K562 (cell line): ENCODE data around the gene PRELID2. TPM values are rescaled to one million over a fixed set of nuclear protein-coding genes. Genes with fewer than 3 reads are reported as not detected.

Experiments
- BRD9 ChIP-seq: fragments of 450-650 bp; IDR thresholded peaks from 2 replicates; pipeline ENCODE4 v1.6.1; 2018; ENCODE audit warnings: low read depth; ENCODE audit not compliant: partially characterized antibody
- HNRNPLL ChIP-seq: fragments of 200-400 bp; formaldehyde crosslinking; IDR thresholded peaks from 2 replicates; pipeline ENCODE4 v1.6.1; 2017; ENCODE audit warnings: low read length, low read depth, mild to moderate bottlenecking; ENCODE audit not compliant: poor library complexity, severe bottlenecking
- KAT7 ChIP-seq: sonication (generic); formaldehyde crosslinking; IDR thresholded peaks from 2 replicates; pipeline ENCODE4 v1.8.0; 2022; ENCODE audit warnings: missing genetic modification reagents, mild to moderate bottlenecking, borderline replicate concordance
- POLR2B ChIP-seq: fragments of 450-650 bp; IDR thresholded peaks from 2 replicates; pipeline ENCODE4 v1.6.1; 2018; ENCODE audit warnings: low read depth; ENCODE audit not compliant: partially characterized antibody
- RBM34 ChIP-seq: fragments of 200-400 bp; formaldehyde crosslinking; IDR thresholded peaks from 2 replicates; pipeline ENCODE4 v1.6.1; 2018; ENCODE audit warnings: low read length, borderline replicate concordance; ENCODE audit not compliant: insufficient read depth
- ZNF57 ChIP-seq: fragments of 450-650 bp; formaldehyde crosslinking; IDR thresholded peaks from 2 replicates; pipeline ENCODE4 v1.4.0; 2020; ENCODE audit warnings: mild to moderate bottlenecking, moderate library complexity
- ZNF764 ChIP-seq: fragments of 250-450 bp; sonication (Bioruptor Pico); IDR thresholded peaks from 2 replicates; pipeline ENCODE4 v1.4.0; 2020; ENCODE audit warnings: low read depth, mild to moderate bottlenecking, moderate library complexity
- ZNF766 ChIP-seq: fragments of 200-800 bp; sonication (Bioruptor generic); conservative IDR thresholded peaks from 2 replicates; pipeline ENCODE4 v1.6.1; 2016; ENCODE audit warnings: missing genetic modification characterization, missing compliant biosample characterization
- ZNF778 ChIP-seq: fragments of 450-650 bp; formaldehyde crosslinking; IDR thresholded peaks from 2 replicates; pipeline ENCODE4 v1.4.0; 2020; ENCODE audit warnings: mild to moderate bottlenecking, moderate library complexity
- polyA plus RNA-seq, 8 experiments: library from polyadenylated mRNA; depleted of rRNA in 4 of 8; stranded (reverse) in 5 of 8; unstranded in 3 of 8; fragments of >200 nt; fragmentation: Nextera tagmentation in 2 of 8; fragmentation: Illumina TruSeq in 1 of 8; extraction: Ambion mirVana in 2 of 8; extraction: Trizol in 1 of 8; gene quantifications; 2 replicates each; pipeline versions ENCODE4 v1.2.1 to v1.2.3, GENCODE V29; 2011 to 2014; ENCODE audit warnings: inconsistent platforms in 1 of 8, missing spikeins in 1 of 8
- total RNA-seq, 7 experiments: library from RNA; depleted of rRNA in 6 of 7; stranded (reverse); fragments of >200 nt in 6 of 7; fragmentation: Illumina TruSeq in 2 of 7; extraction: Trizol in 2 of 7; gene quantifications; 2 replicates each; pipeline versions ENCODE4 v1.2.1 to v1.2.3, GENCODE V29; 2011 to 2021; ENCODE audit warnings: low replicate concordance in 1 of 7
- TF ChIP-seq, protein P1 (sequence below): fragments of 450-650 bp; IDR thresholded peaks from one replicate; pipeline ENCODE4 v1.6.1; 2018; ENCODE audit warnings: mild to moderate bottlenecking, moderate library complexity; ENCODE audit not compliant: partially characterized antibody
- TF ChIP-seq, protein P2 (sequence below), 3 experiments: fragments of 200-800 bp in 1 of 3; fragments of 250-450 bp in 1 of 3; fragments of 450-650 bp in 1 of 3; sonication (Bioruptor Pico) in 1 of 3; sonication (Bioruptor generic) in 1 of 3; formaldehyde crosslinking in 1 of 3; IDR thresholded peaks; 2 replicates each; pipeline versions ENCODE4 v1.6.1 to v1.8.0; 2016 to 2022; ENCODE audit warnings: mild to moderate bottlenecking in 2 of 3, missing genetic modification characterization in 2 of 3, missing compliant biosample characterization in 1 of 3, moderate library complexity in 1 of 3
- TF ChIP-seq, protein P3 (sequence below): sonication (generic); formaldehyde crosslinking; IDR thresholded peaks from 2 replicates; pipeline ENCODE4 v1.8.1; 2023; ENCODE audit warnings: mild to moderate bottlenecking, missing genetic modification reagents
- TF ChIP-seq, protein P4 (sequence below): IDR thresholded peaks from 2 replicates; pipeline ENCODE4 v1.6.1; 2011; ENCODE audit warnings: borderline replicate concordance, low read depth, mild to moderate bottlenecking, moderate library complexity, low read length; ENCODE audit not compliant: insufficient read depth, poor library complexity, severe bottlenecking
- TF ChIP-seq, protein P5 (sequence below): fragments of 250-450 bp; sonication (Bioruptor Pico); IDR thresholded peaks from 2 replicates; pipeline ENCODE4 v1.9.0; 2021; ENCODE audit warnings: mild to moderate bottlenecking, inconsistent platforms

Gene PRELID2
- total and polyA plus RNA-seq, 9 of the 15 experiments (the other 6 are each of a cell fraction or from before 2014, with no cell fraction given), result 6.4 to 68.2 (median 28.8) TPM

DNA sequence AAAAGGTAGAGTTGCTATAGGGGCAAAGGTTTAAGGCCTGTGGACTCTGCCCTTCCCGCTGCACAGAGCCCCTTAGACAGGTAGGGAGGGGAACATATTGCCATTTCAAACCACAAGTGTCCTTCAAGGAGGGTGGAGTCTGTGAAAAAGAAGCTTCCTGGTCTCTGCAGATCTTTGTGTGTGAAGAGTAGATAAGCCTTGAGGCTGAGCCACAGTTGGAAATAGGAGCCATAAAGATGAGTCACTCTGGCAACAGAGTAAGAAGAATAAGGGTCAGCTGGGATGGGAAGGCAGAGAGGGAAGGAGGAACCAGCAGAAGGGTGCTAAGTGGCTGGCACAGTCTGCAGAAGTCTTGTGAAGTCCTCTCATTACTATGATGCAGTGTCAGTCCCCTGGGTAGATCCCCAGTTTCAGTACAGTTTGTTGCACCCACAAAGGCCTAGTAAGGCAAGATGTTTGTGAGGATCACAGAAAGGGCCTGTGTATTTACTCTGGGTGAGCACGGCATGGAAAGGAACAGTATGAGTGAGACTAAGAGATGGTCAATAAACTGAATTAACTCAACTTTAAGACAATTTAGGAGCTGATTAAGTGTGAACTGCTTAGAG is 19.6 kb upstream of the PRELID2 start (continued):
- TF ChIP-seq, protein P1, sequence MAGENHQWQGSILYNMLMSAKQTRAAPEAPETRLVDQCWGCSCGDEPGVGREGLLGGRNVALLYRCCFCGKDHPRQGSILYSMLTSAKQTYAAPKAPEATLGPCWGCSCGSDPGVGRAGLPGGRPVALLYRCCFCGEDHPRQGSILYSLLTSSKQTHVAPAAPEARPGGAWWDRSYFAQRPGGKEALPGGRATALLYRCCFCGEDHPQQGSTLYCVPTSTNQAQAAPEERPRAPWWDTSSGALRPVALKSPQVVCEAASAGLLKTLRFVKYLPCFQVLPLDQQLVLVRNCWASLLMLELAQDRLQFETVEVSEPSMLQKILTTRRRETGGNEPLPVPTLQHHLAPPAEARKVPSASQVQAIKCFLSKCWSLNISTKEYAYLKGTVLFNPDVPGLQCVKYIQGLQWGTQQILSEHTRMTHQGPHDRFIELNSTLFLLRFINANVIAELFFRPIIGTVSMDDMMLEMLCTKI, result no peak
- TF ChIP-seq ZNF766 (CRISPR knock-in tag), result peak; percentile 78
- TF ChIP-seq KAT7 (CRISPR knock-in tag), result peak; percentile 83; the same call in 1 of the 2 replicates
- TF ChIP-seq, protein P2, sequence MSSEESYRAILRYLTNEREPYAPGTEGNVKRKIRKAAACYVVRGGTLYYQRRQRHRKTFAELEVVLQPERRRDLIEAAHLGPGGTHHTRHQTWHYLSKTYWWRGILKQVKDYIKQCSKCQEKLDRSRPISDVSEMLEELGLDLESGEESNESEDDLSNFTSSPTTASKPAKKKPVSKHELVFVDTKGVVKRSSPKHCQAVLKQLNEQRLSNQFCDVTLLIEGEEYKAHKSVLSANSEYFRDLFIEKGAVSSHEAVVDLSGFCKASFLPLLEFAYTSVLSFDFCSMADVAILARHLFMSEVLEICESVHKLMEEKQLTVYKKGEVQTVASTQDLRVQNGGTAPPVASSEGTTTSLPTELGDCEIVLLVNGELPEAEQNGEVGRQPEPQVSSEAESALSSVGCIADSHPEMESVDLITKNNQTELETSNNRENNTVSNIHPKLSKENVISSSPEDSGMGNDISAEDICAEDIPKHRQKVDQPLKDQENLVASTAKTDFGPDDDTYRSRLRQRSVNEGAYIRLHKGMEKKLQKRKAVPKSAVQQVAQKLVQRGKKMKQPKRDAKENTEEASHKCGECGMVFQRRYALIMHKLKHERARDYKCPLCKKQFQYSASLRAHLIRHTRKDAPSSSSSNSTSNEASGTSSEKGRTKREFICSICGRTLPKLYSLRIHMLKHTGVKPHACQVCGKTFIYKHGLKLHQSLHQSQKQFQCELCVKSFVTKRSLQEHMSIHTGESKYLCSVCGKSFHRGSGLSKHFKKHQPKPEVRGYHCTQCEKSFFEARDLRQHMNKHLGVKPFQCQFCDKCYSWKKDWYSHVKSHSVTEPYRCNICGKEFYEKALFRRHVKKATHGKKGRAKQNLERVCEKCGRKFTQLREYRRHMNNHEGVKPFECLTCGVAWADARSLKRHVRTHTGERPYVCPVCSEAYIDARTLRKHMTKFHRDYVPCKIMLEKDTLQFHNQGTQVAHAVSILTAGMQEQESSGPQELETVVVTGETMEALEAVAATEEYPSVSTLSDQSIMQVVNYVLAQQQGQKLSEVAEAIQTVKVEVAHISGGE (CRISPR knock-in tag; IDR thresholded peaks at IDR 0.05), result peak in 1 of 3 experiments; percentile 58; a peak in 1 of 6 replicates
- TF ChIP-seq ZNF57 (CRISPR knock-in tag), result no peak
- no peak for TF ChIP-seq ZNF764 (CRISPR knock-in tag)
- TF ChIP-seq BRD9, result peak; percentile 95
- TF ChIP-seq RBM34, result no peak
- TF ChIP-seq POLR2B, result peak; percentile 70
- TF ChIP-seq, protein P3, sequence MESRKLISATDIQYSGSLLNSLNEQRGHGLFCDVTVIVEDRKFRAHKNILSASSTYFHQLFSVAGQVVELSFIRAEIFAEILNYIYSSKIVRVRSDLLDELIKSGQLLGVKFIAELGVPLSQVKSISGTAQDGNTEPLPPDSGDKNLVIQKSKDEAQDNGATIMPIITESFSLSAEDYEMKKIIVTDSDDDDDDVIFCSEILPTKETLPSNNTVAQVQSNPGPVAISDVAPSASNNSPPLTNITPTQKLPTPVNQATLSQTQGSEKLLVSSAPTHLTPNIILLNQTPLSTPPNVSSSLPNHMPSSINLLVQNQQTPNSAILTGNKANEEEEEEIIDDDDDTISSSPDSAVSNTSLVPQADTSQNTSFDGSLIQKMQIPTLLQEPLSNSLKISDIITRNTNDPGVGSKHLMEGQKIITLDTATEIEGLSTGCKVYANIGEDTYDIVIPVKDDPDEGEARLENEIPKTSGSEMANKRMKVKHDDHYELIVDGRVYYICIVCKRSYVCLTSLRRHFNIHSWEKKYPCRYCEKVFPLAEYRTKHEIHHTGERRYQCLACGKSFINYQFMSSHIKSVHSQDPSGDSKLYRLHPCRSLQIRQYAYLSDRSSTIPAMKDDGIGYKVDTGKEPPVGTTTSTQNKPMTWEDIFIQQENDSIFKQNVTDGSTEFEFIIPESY (CRISPR knock-in tag), result 0 out of 2 replicates have a peak, but pooled peaks have one; percentile 12
- TF ChIP-seq, protein P4, sequence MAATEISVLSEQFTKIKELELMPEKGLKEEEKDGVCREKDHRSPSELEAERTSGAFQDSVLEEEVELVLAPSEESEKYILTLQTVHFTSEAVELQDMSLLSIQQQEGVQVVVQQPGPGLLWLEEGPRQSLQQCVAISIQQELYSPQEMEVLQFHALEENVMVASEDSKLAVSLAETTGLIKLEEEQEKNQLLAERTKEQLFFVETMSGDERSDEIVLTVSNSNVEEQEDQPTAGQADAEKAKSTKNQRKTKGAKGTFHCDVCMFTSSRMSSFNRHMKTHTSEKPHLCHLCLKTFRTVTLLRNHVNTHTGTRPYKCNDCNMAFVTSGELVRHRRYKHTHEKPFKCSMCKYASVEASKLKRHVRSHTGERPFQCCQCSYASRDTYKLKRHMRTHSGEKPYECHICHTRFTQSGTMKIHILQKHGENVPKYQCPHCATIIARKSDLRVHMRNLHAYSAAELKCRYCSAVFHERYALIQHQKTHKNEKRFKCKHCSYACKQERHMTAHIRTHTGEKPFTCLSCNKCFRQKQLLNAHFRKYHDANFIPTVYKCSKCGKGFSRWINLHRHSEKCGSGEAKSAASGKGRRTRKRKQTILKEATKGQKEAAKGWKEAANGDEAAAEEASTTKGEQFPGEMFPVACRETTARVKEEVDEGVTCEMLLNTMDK, result no peak
- no peak for TF ChIP-seq HNRNPLL
- no peak for TF ChIP-seq ZNF778 (CRISPR knock-in tag)
- TF ChIP-seq, protein P5, sequence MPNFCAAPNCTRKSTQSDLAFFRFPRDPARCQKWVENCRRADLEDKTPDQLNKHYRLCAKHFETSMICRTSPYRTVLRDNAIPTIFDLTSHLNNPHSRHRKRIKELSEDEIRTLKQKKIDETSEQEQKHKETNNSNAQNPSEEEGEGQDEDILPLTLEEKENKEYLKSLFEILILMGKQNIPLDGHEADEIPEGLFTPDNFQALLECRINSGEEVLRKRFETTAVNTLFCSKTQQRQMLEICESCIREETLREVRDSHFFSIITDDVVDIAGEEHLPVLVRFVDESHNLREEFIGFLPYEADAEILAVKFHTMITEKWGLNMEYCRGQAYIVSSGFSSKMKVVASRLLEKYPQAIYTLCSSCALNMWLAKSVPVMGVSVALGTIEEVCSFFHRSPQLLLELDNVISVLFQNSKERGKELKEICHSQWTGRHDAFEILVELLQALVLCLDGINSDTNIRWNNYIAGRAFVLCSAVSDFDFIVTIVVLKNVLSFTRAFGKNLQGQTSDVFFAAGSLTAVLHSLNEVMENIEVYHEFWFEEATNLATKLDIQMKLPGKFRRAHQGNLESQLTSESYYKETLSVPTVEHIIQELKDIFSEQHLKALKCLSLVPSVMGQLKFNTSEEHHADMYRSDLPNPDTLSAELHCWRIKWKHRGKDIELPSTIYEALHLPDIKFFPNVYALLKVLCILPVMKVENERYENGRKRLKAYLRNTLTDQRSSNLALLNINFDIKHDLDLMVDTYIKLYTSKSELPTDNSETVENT (CRISPR knock-in tag), result no peak
